Measurements from ENCODE around the gene OAT. TPM values are rescaled to one million over a fixed set of nuclear protein-coding genes. Genes with fewer than 3 reads are reported as not detected.

Gene OAT
- total RNA-seq, 1 donor = 24.2 TPM

DNA sequence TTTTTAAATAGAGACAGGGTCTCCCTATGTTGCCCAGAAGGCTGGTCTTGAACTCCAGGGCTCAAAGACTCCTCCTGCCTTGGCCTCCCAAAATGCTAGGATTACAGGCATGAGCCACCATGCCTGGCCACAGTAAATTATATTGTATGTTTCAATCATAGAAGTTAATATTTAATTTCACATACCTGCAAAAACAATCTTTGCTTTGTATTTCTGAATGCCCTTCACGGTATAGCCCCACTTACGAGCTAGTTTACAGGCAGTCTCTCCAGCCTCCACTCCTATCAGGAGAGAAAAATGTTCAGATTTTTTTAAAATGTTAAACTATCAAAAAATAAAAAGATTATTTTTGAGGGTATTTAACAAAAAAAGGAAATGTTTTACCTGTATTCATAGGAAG, 10.4 kb downstream of the OAT start:
- no peak for DNase-seq (ENCODE audit: low read depth in 2 of 3, low spot score in 2 of 3)

DNA sequence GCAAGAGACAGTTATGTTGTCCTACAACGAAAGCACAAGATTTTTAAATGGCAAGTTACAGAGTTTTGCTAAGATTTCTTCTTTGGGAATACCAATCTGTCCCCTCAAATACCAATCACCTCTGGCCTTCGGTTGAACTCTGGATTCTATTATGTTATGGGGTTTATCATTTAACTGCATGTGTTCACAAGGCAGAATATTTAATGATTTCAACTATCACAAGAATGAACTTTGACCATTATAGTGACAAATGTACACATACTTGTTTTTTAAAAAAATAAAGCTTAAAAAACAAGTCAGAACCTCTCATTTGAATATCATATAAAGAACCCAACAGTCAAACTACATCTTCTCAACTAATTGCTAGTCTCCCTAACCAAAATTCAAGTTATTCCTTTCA, 11.3 kb downstream of the OAT start:
- no peak for DNase-seq (ENCODE audit: low read depth in 2 of 3, low spot score in 2 of 3)

DNA sequence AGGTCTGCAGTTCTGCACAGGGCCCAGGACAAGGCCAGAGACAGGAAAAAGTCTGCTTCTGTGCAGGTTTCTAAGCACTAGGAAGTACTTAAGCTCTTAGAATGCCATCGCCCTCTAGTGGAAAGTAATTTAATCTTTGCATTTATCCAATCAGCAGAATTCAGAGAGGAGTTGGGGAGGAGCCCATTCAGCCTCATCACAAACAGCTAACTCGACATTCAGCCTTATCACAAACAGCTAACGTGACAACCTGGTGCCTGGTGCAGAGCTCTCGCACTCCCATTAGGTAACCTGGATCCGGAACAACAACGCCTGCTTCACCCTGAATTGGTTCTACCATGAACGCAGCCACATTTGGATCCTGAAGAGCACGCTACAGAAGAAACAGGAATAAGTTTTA, 15.2 kb downstream of the OAT start:
- peak in 2 of 3 donors; percentile 76 to 92 for DNase-seq (ENCODE audit: low read depth in 2 of 3, low spot score in 2 of 3)

GRCh38 chr10:124402273-124402672, 16.4 kb downstream of the OAT start:
- no peak for DNase-seq (ENCODE audit: low read depth in 2 of 3, low spot score in 2 of 3)

GRCh38 chr10:124401633-124402032, 17.1 kb downstream of the OAT start:
- DNase-seq (ENCODE audit: low read depth in 2 of 3, low spot score in 2 of 3) = no peak

DNA sequence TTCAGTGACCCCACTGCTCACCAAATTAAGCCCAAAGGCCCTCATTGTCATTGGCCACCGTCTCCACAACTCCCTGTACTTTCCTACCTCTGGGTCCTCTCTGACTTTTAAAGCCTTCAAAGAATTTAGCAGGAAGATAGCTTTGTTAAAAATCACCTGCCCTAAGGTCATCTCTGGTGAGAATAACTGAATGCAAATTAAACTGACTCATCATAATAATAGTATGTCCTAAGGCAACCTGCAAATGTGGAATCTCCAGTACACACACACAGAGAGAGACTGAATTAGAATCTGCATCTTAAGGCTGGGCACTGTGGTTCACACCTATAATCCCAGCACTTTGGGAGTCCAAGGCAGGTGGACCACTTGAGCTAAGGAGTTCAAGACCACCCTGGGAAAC, 24.1 kb downstream of the OAT start:
- DNase-seq (ENCODE audit: low read depth in 2 of 3, low spot score in 2 of 3) = no peak

DNA sequence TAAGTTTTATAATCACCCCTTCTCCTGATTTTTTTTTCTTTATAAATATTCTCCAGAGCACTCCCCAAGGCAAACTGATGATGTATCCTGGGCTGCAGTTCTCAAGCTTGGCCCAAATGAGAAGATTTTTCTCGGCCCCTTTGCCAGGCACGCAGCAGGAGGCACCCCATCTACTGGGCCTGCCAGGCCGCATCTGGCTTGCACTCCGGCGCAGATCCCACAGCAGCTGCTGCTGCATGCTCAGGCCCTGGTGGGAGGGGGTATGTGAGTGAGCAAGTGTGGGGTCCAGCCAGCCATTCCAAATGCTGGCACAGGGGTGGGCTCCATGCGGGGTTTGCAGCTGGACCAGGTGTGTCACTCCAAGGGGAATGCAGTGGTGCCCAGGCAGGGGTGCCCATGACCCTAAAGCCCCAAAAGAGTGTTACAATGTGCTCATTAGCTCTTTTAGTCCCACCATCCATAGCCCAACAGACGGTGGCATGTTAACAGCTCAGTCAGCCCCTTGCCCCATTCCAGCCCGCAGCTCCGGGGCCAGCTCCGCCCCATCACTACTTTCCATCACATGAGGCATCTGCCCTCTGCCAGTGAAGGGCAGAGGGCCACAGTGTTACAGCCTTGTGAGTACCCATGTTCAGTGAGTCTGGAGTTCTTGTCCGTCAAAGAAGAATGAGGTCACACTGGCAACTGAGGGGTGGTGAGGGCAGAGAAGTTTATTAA, 25.9 kb downstream of the OAT start:
- no peak for DNase-seq (ENCODE audit: low read depth in 2 of 3, low spot score in 2 of 3)

- DNase-seq (ENCODE audit: low read depth in 2 of 3, low spot score in 2 of 3) = no peak
Measured at GRCh38 chr10:124390471-124391187, 28.1 kb downstream of the OAT start.

DNA sequence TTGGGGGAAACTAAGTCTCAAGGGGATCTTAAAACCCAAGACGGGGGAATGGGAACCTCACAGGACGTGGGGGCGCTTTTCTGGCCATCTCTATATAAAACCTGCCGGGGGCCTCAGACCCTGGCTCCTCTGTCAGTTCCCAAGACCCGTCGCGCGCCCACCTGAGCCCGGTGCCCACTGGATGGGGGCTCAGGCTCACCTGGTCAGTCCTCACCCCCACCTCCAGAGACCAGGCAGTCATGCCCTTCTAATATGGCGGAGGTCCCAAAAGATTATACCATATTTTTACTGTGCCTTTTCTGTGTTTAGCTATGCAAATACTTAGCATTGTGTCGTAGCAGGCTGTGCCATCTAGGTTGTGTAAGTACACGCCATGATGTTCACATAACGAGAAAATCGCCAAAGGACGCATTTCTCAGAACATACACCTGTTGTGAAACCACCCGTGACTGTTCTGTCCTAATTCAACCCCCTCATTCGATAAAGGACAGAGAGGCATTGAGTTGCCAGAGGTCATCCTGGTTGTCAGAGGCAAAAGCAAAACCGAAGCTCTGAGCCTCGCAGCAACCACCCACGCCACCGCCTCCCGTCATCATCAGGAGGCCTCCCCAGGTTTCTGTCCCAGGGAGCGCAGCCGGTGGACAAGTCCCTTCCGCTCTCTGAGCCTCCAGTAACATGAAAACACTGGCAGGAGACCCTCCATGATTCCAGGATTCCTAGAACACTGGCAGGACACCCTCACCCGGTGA, 28.9 kb downstream of the OAT start:
- DNase-seq (ENCODE audit: low read depth in 2 of 3, low spot score in 2 of 3) = no peak

- DNase-seq (ENCODE audit: low read depth in 2 of 3, low spot score in 2 of 3) = peak; percentile 88 to 97 (median 92)
Measured at GRCh38 chr10:124388823-124389612, 29.7 kb downstream of the OAT start.

DNA sequence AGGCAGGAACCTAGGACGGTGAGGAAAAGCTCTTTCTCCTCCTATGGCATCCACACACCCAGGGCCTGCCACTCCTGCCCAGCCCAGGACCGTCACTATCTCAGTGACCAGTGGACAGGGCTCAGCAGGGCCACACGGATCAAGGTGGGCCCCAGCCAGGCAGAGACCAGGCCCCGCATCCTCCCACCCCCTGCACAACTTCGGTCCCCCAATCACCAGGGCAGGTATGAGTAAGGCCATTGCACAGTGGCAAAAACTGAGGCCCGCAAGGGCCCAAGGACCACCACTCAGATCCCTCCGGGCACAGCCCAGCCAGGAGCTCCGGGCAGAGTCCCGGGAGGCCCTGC, 30.3 kb downstream of the OAT start:
- no peak for DNase-seq (ENCODE audit: low read depth in 2 of 3, low spot score in 2 of 3)

- no peak for DNase-seq (ENCODE audit: low read depth in 2 of 3, low spot score in 2 of 3)
Measured at GRCh38 chr10:124387078-124387874, 31.4 kb downstream of the OAT start.

GRCh38 chr10:124386186-124387077, 32.3 kb downstream of the OAT start:
- no peak for DNase-seq (ENCODE audit: low read depth in 2 of 3, low spot score in 2 of 3)

DNA sequence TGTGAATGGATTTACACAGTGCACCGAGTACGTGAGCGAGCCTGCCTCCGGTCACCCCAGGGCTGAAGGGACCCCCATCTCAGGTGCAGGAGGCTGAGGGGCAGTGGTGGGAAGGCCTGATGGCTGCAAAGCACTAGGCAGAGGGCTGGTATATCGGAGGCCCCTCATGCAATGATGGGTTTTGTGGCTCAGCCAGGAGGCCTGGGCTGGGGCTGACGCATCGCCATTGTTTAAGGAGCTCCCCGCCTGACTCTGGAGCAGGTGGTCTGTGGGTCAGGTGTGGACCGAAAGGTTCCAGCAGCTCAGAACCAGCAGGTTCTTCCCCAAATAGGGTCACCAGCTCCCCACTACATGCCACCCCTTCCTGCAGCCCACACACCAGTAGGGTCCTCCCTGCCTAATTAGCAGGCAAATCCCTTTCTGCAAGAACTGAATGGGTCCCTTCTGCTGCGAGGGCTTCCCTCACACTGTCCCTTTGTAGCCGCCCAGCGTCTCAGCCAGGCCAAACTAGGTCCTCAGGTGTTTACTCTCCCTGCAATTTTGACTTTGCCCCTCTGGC, 33.0 kb downstream of the OAT start:
- DNase-seq (ENCODE audit: low read depth in 2 of 3, low spot score in 2 of 3) = no peak

DNA sequence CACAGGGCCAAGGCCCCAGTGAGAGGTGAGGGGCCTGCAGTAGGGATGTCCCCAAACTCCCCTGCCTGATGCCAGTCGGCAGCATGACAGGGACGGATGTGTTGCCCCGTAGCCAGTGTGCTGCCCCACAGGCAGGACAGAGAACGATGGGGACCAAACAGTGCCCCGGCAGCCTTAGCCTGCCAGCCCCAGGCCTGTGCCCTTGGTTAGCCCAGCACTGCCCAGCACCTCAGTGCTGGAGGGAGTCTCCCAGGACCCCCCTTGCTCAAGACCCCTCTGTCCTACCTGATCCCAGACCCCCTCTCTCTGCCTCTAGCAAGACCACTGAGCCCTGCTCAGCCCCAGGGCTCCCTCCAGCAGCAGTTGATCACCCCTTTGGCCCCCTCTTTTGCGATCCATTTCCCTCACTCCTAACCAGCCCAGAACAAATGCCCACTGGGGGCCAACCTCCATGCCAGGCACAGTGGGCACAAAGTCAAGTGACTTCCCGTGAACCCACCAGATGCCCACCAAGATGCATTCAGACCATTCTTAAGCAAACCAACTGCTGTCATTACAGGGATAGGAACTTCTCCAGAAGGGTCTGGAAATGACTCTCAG, 34.0 kb downstream of the OAT start:
- DNase-seq (ENCODE audit: low read depth in 2 of 3, low spot score in 2 of 3) = no peak

DNA sequence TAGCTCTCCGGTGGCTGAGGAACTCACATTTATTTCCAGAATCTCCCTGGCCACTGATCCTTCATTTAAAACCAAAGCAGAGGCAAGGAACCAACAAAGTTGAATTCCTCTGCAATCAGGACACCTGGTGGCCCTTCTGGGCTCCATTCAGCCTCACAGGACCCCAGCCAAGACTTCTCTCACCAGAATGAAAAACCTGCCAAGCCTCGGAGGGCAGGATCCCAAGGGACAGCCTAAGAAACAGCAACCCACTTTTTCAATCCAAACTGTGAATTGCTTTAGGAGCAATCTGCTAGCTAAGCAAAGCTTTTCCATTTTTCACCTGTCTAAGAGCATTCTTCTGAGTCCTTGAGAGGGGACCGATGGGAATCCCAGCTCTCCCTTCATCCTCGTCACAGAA, 34.6 kb downstream of the OAT start:
- DNase-seq (ENCODE audit: low read depth in 2 of 3, low spot score in 2 of 3) = no peak

DNA sequence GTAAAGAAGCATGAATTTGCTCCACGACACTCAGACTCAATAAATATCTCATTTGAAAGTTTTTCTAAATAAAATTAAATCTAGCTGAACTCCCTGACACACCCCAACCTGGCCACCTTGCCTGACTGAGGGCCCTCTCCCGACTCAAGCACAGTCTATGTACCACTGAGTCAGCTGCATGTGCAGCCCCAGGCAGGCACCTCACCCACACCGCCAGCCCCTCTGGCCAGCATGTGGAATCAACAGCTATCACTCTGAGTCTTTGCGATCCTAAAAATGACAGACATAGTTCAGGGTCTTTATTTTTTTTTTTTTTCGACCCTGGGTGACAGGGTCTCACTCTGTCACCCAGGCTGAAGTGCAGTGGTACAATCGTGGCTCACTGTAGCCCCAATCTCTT, 35.2 kb downstream of the OAT start:
- no peak for DNase-seq (ENCODE audit: low read depth in 2 of 3, low spot score in 2 of 3)

- DNase-seq (ENCODE audit: low read depth in 2 of 3, low spot score in 2 of 3) = no peak
Measured at GRCh38 chr10:124381011-124381611, 37.6 kb downstream of the OAT start.
